SK-N-SH (cell line): ENCODE data around the gene KIF19. TPM values are rescaled to one million over a fixed set of nuclear protein-coding genes. Genes with fewer than 3 reads are reported as not detected.

ENCODE experiments used
- CTCF ChIA-PET: fragments of 300-600, 350-600 bp; formaldehyde crosslinking; extraction: SDS; loops from one replicate; lab custom pipeline; 2021; lab: Yijun Ruan, JAX
- POLR2A ChIA-PET: fragments of 350-600 bp; sonication (Branson Sonifier 250); formaldehyde crosslinking; extraction: SDS; loops from one replicate; lab custom pipeline; 2020; ENCODE audit warnings: antibody characterized with exemption, inconsistent platforms; lab: Yijun Ruan, JAX
- DNase-seq: peaks from one replicate; pipeline ENCODE4 v3.0.0; 2012
- H2AFZ ChIP-seq: fragments of 200-600 bp; sonication (generic); 2 replicates; pipeline ENCODE4 v1.8.1; 2016; ENCODE audit warnings: antibody characterized with exemption, mild to moderate bottlenecking, low read depth
- H3F3A ChIP-seq: fragments of 200-600 bp; sonication (generic); replicated peaks from 2 replicates; pipeline ENCODE3; 2016; ENCODE audit warnings: antibody characterized with exemption, mild to moderate bottlenecking; ENCODE audit not compliant: insufficient read depth
- H3K27ac ChIP-seq, 2 experiments: fragments of 200-500 bp in 1 of 2; fragments of 200-600 bp in 1 of 2; sonication (Bioruptor generic) in 1 of 2; sonication (generic), shearing (Covaris generic) in 1 of 2; 2 replicates each; pipeline versions ENCODE4 v1.5.1 to v1.6.1; 2014 to 2016; ENCODE audit warnings: low read depth in 2 of 2, inconsistent platforms in 1 of 2, low read length in 1 of 2, mild to moderate bottlenecking in 1 of 2, mixed read lengths in 1 of 2
- H3K27me3 ChIP-seq: fragments of 200-600 bp; sonication (generic), shearing (Covaris generic); 2 replicates; pipeline ENCODE4 v1.6.1; 2016; ENCODE audit warnings: mixed run types; ENCODE audit not compliant: insufficient read depth
- H3K36me3 ChIP-seq, 2 experiments: fragments of 200-500 bp in 1 of 2; fragments of 200-600 bp in 1 of 2; sonication (Bioruptor generic) in 1 of 2; sonication (generic) in 1 of 2; replicated peaks in 1 of 2; 2 replicates each; pipeline versions ENCODE3 to v1.5.1; 2014 to 2016; ENCODE audit warnings: low read length in 1 of 2, mild to moderate bottlenecking in 1 of 2; ENCODE audit not compliant: insufficient read depth in 2 of 2, control insufficient read depth in 1 of 2
- H3K4me1 ChIP-seq, 2 experiments: fragments of 200-500 bp in 1 of 2; fragments of 200-600 bp in 1 of 2; sonication (Bioruptor generic) in 1 of 2; sonication (generic), shearing (Covaris generic) in 1 of 2; 2 replicates each; pipeline versions ENCODE4 v1.5.1 to v1.6.1; 2014 to 2016; ENCODE audit warnings: low read depth in 1 of 2, low read length in 1 of 2, mixed run types in 1 of 2; ENCODE audit not compliant: insufficient read depth in 2 of 2, control insufficient read depth in 1 of 2
- H3K4me2 ChIP-seq: fragments of 200-600 bp; sonication (generic), shearing (Covaris generic); 2 replicates; pipeline ENCODE4 v1.6.1; 2017; ENCODE audit warnings: mixed run types
- H3K4me3 ChIP-seq, 2 experiments: fragments of 200-500 bp in 1 of 2; fragments of 200-600 bp in 1 of 2; sonication (Bioruptor generic) in 1 of 2; sonication (generic), shearing (Covaris generic) in 1 of 2; 2 replicates each; pipeline versions ENCODE4 v1.5.1 to v1.8.1; 2014 to 2016; ENCODE audit warnings: low read depth in 2 of 2, inconsistent platforms in 1 of 2, low read length in 1 of 2, mild to moderate bottlenecking in 1 of 2, mixed read lengths in 1 of 2, moderate library complexity in 1 of 2
- H3K79me2 ChIP-seq: fragments of 200-600 bp; sonication (generic); 2 replicates; pipeline ENCODE4 v1.8.1; 2017; ENCODE audit warnings: mild to moderate bottlenecking; ENCODE audit not compliant: insufficient read depth
- H3K9ac ChIP-seq: fragments of 200-600 bp; sonication (generic); 2 replicates; pipeline ENCODE4 v1.6.1; 2017; ENCODE audit warnings: mixed run types
- H3K9me2 ChIP-seq: fragments of 200-600 bp; sonication (generic); 2 replicates; pipeline ENCODE4 v1.6.1; 2017; ENCODE audit warnings: mixed run types
- H3K9me3 ChIP-seq: fragments of 200-600 bp; sonication (generic); 2 replicates; pipeline ENCODE4 v1.6.1; 2017; ENCODE audit warnings: mixed run types, mild to moderate bottlenecking, moderate library complexity
- H4K20me1 ChIP-seq: fragments of 200-600 bp; sonication (generic); 2 replicates; pipeline ENCODE4 v1.6.1; 2017; ENCODE audit warnings: mild to moderate bottlenecking, mixed run types; ENCODE audit not compliant: insufficient read depth
- CHD2 ChIP-seq: fragments of 150-350 bp; IDR thresholded peaks from 2 replicates; pipeline ENCODE4 v1.6.1; 2018; ENCODE audit warnings: low read length; ENCODE audit not compliant: partially characterized antibody
- ELF1 ChIP-seq: IDR thresholded peaks from 2 replicates; pipeline ENCODE4 v1.4.0; 2012
- EP300 ChIP-seq, 2 experiments: IDR thresholded peaks; 2 replicates each; pipeline versions ENCODE4 v1.4.0 to v1.6.1; 2012; ENCODE audit warnings: borderline replicate concordance in 1 of 2, low read depth in 1 of 2, low read length in 1 of 2
- EZH2phosphoT487 ChIP-seq: fragments of 200-600 bp; sonication (generic); IDR thresholded peaks from 2 replicates; pipeline ENCODE4 v1.6.1; 2017; ENCODE audit warnings: low read depth, mixed run types, mild to moderate bottlenecking, antibody characterized with exemption, moderate library complexity, borderline replicate concordance
- FOXJ3 ChIP-seq: sonication (generic); formaldehyde crosslinking; IDR thresholded peaks from 2 replicates; pipeline ENCODE4 v1.5.1; 2020; ENCODE audit warnings: mild to moderate bottlenecking, missing genetic modification reagents
- GABPA ChIP-seq: IDR thresholded peaks from 2 replicates; pipeline ENCODE4 v1.4.0; 2012; ENCODE audit warnings: low read depth, mild to moderate bottlenecking
- GATA2 ChIP-seq: sonication (generic); formaldehyde crosslinking; IDR thresholded peaks from 2 replicates; pipeline ENCODE4 v1.5.0; 2020; ENCODE audit warnings: mild to moderate bottlenecking, missing genetic modification reagents
- IRF3 ChIP-seq: fragments of 150-350 bp; IDR thresholded peaks from 2 replicates; pipeline ENCODE4 v1.6.1; 2016; ENCODE audit warnings: mild to moderate bottlenecking, low read depth, low read length
- MXI1 ChIP-seq: IDR thresholded peaks from 2 replicates; pipeline ENCODE4 v1.6.1; 2012; ENCODE audit warnings: mild to moderate bottlenecking, low read depth, low read length, improper control_type of control experiment
- PBX3 ChIP-seq: IDR thresholded peaks from 2 replicates; pipeline ENCODE4; 2012
- POLR2AphosphoS5 ChIP-seq: IDR thresholded peaks from 2 replicates; pipeline ENCODE4 v1.6.1; 2012; ENCODE audit warnings: low read depth, low read length
- RFX5 ChIP-seq: IDR thresholded peaks from 2 replicates; pipeline ENCODE4 v1.6.1; 2012; ENCODE audit warnings: mild to moderate bottlenecking, improper control_type of control experiment, low read length
- YY1 ChIP-seq: IDR thresholded peaks from 2 replicates; pipeline ENCODE4 v1.4.0; 2012; ENCODE audit warnings: low read depth, mild to moderate bottlenecking
- WGBS: methylation state at CpG from one replicate; pipeline ENCODE4 v1.1.6; 2017; ENCODE audit warnings: low lambda C conversion rate; 5-methylcytosine and 5-hydroxymethylcytosine counted together
- polyA plus RNA-seq, 3 experiments: library from polyadenylated mRNA; depleted of rRNA; stranded (reverse); fragments of >200 nt; gene quantifications; 2 replicates each; pipeline ENCODE4 v1.2.3, GENCODE V29; 2012
- TF ChIP-seq, protein P1 (sequence below): IDR thresholded peaks from 2 replicates; pipeline ENCODE4 v1.4.0; 2012; ENCODE audit warnings: low read depth, borderline replicate concordance
- TF ChIP-seq, protein P2 (sequence below): fragments of 200-600 bp; sonication (generic); IDR thresholded peaks from 2 replicates; pipeline ENCODE4 v1.6.1; 2017; ENCODE audit warnings: antibody characterized with exemption, mild to moderate bottlenecking, moderate library complexity
- TF ChIP-seq, protein P3 (sequence below): fragments of 150-350 bp; IDR thresholded peaks from 2 replicates; pipeline ENCODE4 v1.6.1; 2017; ENCODE audit warnings: antibody characterized with exemption, low read length, low read depth, borderline replicate concordance

KIF19 gene
- polyA plus RNA-seq, 1 of the 3 experiments (the other 2 are of a cell fraction) = not detected

DNA sequence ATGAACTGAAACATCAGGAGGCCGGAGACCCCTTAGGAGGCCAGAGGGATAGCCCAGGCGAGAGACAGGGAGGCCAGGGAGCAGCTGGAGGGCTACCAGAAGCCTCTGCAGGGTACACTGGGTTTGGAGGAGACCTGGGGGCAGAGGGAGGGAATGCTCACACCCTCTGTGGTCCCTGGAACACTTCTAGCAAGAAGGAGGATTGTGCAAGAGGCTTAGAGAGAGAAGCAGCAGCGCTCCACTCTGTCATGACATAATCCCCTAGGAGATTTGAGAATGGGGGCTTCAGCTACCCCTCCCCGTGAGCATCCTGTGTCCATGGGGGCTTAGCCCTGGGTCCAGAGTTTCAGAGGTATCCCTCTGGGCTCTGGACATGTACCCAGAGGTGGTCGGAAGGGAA, 57.1 kb downstream of the KIF19 start (continued):
- TF ChIP-seq IRF3 (no peak), PBX3 (no peak), CHD2 (no peak), POLR2AphosphoS5 (no peak), EZH2phosphoT487 (no peak), FOXJ3 (no peak)
- TF ChIP-seq, protein P1, sequence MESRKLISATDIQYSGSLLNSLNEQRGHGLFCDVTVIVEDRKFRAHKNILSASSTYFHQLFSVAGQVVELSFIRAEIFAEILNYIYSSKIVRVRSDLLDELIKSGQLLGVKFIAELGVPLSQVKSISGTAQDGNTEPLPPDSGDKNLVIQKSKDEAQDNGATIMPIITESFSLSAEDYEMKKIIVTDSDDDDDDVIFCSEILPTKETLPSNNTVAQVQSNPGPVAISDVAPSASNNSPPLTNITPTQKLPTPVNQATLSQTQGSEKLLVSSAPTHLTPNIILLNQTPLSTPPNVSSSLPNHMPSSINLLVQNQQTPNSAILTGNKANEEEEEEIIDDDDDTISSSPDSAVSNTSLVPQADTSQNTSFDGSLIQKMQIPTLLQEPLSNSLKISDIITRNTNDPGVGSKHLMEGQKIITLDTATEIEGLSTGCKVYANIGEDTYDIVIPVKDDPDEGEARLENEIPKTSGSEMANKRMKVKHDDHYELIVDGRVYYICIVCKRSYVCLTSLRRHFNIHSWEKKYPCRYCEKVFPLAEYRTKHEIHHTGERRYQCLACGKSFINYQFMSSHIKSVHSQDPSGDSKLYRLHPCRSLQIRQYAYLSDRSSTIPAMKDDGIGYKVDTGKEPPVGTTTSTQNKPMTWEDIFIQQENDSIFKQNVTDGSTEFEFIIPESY = no peak

DNA sequence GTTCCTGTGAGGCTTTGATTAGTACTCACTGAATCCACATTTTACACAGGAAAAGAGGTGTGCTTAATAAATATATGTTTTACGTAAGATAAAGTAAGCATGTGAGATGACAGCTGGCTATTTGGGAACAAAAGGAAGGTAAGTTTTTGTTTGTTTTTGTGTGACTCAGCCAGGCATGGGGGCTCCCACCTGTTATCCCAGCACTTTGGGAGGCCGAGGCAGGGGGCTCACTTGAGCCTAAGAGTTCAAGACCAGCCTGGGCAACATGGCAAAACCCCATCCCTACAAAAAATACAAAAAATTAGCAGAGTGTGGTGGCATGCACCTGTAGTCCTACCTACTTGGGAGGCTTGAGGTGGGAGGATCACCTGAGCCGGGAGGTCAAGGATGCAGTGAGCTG, 59.2 kb downstream of the KIF19 start:
- no peak overlapping the region for H3K9ac ChIP-seq
- no peaks in the 10 kb centered on the region for H3F3A ChIP-seq
- no peak overlapping the region for H3K4me3 ChIP-seq
- POLR2A ChIA-PET = interaction anchor here (1.0 kb wide), 1 partner anchor 70 kb away, joined by 3 read pairs; no protein-coding TSS in a partner anchor
- no peaks in the 10 kb centered on the region for H3K36me3 ChIP-seq
- TF ChIP-seq MXI1 (no peak), RFX5 (no peak), GATA2 (no peak), ELF1 (no peak), EP300 (IDR thresholded peaks at IDR 0.05; ENCODE audit: borderline replicate concordance in 1 of 2, low read depth in 1 of 2, low read length in 1 of 2) (no peak), GABPA (no peak), YY1 (no peak), POLR2AphosphoS5 (no peak)
- TF ChIP-seq, protein P2, sequence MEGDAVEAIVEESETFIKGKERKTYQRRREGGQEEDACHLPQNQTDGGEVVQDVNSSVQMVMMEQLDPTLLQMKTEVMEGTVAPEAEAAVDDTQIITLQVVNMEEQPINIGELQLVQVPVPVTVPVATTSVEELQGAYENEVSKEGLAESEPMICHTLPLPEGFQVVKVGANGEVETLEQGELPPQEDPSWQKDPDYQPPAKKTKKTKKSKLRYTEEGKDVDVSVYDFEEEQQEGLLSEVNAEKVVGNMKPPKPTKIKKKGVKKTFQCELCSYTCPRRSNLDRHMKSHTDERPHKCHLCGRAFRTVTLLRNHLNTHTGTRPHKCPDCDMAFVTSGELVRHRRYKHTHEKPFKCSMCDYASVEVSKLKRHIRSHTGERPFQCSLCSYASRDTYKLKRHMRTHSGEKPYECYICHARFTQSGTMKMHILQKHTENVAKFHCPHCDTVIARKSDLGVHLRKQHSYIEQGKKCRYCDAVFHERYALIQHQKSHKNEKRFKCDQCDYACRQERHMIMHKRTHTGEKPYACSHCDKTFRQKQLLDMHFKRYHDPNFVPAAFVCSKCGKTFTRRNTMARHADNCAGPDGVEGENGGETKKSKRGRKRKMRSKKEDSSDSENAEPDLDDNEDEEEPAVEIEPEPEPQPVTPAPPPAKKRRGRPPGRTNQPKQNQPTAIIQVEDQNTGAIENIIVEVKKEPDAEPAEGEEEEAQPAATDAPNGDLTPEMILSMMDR = no peak
- TF ChIP-seq, protein P3, sequence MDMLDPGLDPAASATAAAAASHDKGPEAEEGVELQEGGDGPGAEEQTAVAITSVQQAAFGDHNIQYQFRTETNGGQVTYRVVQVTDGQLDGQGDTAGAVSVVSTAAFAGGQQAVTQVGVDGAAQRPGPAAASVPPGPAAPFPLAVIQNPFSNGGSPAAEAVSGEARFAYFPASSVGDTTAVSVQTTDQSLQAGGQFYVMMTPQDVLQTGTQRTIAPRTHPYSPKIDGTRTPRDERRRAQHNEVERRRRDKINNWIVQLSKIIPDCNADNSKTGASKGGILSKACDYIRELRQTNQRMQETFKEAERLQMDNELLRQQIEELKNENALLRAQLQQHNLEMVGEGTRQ = no peak
- H3K9me2 ChIP-seq = no peaks in the 10 kb centered on the region
- no peak overlapping the region for H3K4me2 ChIP-seq
- no peak overlapping the region for H3K27ac ChIP-seq
- CTCF ChIA-PET = interaction anchor here (1.2 to 1.8 kb wide), 3 partner anchors 9 to 17 kb away, joined by 3 to 13 read pairs (median 6); partner anchors contain the start of gene GPR142
- H3K9me3 ChIP-seq = no peaks in the 10 kb centered on the region
- WGBS = 45% methylated on average over 3 of the region's 3 CpGs
- no peaks in the 10 kb centered on the region for H3K27me3 ChIP-seq
- no peak for DNase-seq
- H4K20me1 ChIP-seq = no peaks in the 10 kb centered on the region
- H3K4me1 ChIP-seq = no peaks in the 10 kb centered on the region
- H3K79me2 ChIP-seq = no peaks in the 10 kb centered on the region
- H2AFZ ChIP-seq = no peak overlapping the region
